Measurements from ENCODE around the gene RNF40.
A peak's percentile ranks its signal among the peaks of the same experiment; 100 is the strongest.

The RNF40 gene

DNA sequence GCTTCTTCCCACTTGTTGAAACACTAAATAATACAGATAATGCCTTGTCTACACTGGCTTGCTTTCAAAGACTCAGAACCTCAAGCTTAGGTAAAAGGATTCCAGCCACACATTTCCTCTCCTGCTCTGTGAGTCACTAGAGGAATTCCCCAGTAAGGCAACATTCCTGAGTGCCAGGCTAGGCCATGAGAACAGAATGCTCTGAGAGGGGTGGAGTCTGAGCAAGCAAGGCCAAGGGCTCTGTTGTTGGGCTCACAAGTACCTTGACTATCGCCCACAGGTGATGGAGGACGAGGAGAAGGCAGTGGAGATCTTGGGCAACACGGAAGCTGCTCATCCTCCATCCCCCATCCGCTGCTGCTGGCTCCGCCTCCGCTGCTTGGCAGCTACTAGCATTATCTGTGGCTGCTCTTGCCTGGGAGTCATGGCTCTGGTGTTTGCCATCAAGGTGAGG is 20.6 kb upstream of the RNF40 start:
- no peak for DNase-seq

DNA sequence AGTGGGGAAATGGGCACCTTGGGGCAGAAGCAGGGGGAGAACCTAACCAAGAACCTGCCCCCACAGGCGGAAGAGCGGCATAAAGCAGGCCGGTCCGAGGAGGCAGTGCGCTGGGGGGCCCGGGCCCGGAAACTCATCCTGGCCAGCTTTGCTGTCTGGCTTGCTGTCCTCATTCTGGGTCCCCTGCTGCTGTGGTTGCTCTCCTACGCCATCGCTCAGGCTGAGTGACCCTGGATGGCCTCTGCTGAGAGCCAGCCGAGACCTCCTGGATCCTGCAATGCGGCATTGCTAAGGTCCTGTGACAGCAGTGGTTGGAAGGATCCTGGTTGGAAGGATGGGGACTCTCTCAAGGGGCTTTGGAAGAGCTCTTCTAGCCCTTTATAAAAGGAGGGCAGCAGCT is 18.4 kb upstream of the RNF40 start:
- no peak for DNase-seq

DNA sequence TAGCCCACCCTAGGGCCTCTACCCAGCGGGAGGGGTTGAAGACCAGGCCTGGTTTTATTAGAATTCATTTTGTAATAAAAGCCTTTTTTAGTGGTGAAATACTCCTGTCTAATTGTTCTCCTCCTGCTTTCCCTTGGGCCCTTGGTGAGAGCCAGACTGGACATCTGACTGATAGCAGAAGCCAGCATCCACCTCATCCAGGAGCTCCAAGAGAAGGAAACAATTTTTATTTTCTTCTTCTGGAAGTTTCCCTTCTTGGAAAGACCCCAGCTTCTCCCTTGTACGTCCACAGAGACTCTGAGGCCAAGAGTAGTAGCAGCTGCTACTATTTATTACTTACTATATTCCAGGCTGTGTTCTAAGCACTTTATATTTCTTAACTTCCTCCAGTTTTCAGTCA is 17.9 kb upstream of the RNF40 start:
- DNase-seq, result no peak

DNA sequence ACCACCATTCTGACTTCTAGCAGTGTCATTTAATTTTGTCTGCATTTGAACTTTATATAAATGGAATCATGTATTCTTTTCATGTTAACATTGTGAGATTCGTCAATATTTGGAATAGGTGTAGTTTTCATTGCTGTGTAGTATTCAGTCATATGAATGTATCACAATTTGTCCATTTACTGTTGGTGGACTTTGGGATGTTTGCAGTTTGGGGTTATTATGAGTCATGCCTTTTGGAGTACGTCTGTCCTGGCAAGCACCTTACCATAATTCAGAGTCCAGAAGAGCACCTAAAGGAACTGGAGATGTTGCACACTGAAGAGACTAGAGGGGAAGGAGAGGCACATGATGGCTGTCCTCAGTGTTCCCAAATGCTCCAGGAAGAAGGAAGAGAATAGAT is 17.0 kb upstream of the RNF40 start:
- no peak for DNase-seq

DNA sequence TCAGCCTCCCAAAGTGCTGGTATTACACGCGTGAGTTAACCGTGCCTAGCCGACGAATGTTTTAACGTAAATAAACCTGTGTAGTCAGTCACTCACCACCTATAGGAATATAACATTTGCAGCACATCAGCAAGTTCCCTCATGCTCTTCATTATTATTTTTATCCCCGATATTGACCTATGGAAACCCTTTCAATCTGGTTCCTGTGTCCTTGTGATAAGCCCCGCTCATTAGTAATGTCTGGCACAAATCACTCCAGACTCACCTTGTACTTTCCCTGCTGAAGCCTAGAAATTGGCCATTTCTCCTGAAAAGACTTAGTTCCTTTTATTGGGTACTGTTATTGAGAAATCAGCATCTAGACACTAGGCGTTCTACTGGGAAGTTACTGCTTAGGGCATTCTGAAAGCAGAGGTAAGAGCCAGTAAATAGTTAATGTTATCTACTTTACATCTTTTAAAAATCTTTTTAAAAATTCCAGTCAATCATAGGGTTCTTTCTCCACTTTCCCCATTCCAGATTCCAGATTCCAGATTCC is 15.4 kb upstream of the RNF40 start:
- no peak for DNase-seq

DNA sequence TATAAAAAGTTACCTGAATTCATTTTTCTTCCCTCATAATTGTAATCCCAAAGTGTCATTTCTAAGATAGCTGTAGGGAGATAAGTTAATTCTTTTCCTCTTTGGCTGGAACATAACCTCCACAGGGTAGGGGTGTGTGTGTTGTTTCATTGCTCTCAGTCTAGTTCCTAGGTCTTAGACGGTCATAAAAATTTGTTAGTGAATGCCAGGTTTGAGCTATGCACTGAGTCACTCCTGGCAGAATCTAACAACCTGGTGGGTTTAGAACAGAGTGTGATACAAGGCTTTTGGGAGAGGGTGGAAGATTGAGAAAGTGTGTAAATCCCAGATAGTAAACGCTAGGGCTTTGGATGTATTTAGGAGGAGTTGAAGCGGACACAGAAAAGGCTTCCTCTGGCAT is 14.8 kb upstream of the RNF40 start:
- no peak for DNase-seq

DNA sequence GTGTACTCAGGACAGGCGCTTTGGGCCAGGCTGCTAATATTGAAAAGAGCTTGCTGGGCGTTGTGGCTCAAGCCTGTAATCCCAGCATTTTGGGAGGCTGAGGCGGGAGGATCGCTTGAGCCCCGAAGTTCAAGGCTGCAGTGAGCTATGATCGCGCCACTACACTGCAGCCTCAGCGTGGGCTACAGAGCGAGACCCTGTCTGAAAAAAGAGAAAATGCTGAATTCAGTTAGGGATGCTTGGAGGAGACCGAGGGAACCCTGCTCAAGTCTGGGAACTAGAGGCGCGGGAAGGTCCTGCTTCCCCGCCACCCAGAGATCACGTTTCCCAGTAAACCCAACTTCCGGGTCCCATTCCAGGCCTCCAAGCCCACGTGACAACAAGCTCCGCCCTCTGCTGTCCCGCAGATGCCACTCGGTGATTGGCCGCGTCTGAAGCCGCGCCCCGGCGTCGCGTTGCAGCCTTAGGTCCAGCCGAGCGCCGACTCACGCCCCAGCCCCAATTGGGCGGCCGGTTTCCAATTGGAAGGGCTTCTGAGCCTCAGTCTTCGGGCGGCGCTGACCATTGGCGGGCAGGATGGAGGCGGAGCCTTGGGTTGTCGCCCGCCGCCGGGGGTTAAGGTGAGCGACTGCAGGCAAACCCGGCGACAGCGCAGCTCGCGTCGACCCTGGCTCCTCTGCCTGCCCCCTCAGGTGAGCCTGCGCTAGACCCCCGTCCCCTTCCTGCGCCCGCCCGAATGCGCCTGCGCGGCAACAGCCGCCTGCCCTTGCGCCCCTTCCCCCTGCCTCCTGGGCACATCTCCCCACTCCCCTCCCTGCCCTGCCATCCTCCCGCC is 14.1 kb upstream of the RNF40 start, which contains the start of gene PHKG2:
Gene PHKG2 (plus strand): TSS at position 627 of the 835 bp plus-strand sequence. CDS start 396 bp downstream, outside the sequence.
- peak; percentile 86 to 87 for DNase-seq

DNA sequence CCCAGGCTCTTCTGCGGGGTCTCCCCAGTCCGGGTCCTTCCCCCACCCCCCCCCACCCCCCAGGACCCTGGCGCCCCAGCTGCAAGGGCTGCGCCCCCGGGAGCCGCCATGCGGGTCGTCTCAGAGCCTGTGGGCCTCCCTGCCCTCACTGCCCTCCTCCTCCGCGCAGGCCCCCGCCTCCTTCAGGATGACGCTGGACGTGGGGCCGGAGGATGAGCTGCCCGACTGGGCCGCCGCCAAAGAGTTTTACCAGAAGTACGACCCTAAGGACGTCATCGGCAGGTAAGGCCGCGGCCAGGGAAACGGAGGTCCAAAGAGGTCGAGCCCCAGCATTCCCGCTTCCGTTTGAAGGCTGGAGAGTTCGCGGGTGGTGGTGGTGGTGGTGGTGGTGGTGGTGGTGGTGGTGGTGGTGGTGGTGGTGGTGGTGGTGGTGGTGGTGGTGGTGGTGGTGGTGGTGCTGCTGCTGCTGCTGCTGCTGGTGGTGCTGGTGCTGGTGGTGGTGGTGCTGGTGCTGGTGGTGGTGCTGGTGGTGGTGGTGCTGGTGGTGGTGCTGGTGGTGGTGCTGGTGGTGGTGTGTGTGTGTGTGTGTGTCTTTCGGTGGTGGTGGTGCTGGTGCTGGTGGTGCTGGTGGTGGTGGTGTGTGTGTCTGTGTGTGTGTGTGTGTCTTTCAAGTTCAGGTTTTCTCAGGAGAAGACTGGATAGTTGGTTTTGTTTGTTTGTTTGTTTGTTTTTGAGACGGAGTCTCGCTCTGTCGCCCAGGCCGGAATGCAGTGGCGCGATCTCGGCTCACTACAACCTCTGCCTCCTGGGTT is 13.3 kb upstream of the RNF40 start:
- DNase-seq, result peak in 1 of 2 donors; percentile 10

DNA sequence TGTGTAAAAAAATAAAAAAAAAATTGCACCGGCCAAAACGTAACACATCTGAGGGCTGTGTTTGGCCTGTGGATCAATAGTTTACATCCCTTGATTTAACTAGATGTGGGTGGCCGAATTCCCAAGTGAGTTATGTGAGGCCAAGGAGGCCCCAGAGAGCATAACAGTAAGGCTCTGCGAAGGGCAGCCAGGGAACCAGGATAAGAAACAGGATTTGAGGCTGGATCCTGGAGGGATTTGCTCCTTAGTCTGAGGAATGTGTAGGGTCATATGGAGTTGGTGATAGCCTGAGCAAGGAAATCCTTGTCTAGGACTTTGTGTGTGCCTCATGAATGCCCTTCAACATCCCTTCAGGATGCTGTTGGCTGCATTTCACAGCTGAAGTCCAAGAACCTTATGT is 11.9 kb upstream of the RNF40 start:
- DNase-seq, result no peak

DNA sequence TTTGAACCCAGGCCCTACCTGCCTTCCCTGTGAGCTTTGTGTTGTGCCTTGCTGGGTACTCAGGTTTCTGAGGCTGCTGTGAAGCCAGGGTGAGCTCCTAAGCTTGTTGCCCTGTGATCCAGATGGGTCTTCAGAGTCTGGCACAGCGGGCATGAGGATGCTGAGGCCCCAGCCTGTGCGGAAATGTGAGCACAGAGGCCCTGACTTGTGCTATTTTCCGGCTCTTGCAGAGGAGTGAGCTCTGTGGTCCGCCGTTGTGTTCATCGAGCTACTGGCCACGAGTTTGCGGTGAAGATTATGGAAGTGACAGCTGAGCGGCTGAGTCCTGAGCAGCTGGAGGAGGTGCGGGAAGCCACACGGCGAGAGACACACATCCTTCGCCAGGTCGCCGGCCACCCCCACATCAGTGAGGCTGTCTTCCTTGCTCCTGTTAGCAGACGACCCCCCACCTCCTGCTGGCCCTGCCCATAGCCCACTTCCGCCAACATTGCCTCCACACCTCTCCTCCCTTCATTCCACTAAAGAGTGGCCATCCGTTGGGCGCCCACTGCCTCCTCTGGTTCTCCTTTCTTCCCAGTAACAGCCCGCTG is 11.2 kb upstream of the RNF40 start:
- no peak for DNase-seq

DNA sequence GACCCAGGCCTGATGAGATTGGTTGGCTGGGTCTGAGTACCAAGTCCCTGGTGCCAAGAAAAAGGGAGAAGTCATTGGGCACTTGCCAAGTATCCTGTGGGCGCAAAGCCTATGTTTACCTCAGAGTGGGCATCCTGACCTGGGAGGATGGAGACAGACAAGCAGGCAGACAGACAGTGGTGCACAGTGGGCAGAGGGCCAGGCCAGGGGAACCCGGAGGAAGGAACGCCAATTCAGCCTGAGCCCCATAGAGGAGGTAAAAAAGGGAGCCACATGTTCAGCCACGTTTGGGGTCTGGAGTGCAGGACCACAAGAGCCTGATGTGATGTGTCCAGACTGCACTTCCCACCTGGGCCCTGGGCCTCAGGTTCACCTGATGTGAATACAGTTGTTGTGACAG is 8.5 kb upstream of the RNF40 start:
- no peak for DNase-seq

DNA sequence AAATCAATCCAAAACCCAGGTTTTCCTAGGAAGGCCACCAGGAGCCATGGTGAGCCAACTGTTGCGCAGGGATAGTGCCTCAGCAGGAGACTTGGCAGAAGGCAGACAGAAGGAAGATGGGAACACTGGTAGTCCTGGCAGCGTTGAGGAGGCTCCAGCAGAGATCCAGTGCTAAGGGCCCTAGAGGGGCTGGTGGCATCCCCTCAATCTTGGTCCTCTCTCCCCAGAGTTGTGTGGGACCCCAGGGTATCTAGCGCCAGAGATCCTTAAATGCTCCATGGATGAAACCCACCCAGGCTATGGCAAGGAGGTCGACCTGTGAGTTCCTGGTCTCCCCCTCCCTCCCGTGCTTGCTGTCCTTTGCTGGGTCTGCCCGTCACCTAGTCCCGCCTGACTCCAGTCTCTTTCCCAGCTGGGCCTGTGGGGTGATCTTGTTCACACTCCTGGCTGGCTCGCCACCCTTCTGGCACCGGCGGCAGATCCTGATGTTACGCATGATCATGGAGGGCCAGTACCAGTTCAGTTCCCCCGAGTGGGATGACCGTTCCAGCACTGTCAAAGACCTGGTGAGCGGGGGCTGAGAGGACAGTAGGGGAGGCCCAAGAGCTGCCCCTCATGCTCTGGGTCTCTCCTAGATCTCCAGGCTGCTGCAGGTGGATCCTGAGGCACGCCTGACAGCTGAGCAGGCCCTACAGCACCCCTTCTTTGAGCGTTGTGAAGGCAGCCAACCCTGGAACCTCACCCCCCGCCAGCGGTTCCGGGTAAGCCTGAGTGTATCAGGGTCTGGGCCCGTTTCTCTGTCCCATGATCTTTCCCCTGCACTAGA is 6.0 kb upstream of the RNF40 start:
- DNase-seq, result no peak

DNA sequence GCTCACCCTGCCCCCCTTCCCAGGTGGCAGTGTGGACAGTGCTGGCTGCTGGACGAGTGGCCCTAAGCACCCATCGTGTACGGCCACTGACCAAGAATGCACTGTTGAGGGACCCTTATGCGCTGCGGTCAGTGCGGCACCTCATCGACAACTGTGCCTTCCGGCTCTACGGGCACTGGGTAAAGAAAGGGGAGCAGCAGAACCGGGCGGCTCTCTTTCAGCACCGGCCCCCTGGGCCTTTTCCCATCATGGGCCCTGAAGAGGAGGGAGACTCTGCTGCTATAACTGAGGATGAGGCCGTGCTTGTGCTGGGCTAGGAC is 5.4 kb upstream of the RNF40 start:
- no peak for DNase-seq

DNA sequence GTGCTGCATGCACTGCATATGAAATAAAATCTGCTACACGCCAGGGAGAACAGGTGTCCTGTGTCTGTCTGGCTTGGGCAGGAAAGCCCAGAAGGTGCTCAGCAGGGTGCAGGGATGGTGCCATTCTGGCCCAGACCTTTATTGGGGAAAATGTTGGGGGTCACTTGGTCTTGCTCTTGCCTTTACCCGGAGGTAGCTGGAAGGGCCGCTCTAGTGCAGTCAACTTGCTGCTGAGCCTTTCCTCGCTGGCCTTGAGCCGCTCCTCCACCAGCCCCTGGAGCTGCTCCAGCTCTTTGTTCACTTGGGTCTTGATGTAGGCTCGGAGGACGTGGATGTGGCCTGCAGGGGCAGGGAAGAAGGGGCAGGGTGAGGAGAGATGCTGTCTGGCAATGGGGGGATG is 4.8 kb upstream of the RNF40 start:
- DNase-seq, result no peak

DNA sequence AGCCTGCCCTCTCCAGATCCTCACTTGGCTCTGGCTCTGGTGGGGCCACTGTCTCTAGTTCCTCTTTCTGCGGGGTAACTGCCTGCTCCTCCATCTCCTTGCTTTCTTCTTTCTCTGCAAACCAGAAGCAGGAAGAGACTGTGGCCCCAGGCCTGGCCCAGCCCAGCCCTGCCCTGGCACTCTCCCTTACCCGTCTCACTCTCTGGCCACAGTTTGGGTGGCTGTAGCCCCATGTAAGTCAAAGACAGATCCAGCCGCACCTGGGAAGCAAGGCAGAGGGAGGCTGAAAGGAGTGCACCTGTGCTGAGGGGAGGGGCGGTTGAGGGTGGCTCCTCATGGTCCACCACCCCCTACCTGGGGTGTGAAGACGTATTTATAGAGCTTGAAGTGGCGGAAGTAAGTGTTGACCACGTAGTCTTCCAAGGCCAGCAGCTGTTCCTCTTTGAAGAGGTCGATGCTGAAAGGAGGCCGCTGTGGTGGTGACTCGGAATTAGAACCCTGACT is 3.1 kb upstream of the RNF40 start:
- no peak for DNase-seq

DNA sequence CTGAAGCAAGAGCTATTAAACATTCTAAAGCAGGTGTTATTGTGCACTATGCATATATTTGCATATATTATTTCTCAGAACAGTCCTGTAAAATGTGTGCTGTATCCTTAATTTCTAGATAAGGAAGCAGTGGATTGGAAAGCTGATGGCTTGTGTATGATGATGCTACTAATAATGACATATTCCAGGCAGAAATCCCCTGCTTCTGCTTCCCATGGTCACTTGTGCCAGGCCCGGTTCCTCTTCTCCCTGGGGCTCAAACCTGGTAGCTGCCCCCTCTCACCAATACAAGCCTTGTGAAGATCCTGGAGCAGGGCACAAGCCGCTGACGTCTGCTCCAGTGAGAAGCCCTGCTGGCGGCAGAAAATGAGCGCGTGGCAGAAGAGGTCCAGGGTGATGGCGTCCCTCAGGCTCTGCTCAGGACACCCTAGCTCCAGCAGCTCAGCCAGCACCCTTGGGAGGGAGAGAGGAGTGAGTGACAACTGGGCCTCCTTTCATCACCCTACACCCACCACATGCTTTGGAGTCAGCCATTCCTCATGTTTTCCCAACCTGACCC is 2.0 kb upstream of the RNF40 start:
- no peak for DNase-seq

DNA sequence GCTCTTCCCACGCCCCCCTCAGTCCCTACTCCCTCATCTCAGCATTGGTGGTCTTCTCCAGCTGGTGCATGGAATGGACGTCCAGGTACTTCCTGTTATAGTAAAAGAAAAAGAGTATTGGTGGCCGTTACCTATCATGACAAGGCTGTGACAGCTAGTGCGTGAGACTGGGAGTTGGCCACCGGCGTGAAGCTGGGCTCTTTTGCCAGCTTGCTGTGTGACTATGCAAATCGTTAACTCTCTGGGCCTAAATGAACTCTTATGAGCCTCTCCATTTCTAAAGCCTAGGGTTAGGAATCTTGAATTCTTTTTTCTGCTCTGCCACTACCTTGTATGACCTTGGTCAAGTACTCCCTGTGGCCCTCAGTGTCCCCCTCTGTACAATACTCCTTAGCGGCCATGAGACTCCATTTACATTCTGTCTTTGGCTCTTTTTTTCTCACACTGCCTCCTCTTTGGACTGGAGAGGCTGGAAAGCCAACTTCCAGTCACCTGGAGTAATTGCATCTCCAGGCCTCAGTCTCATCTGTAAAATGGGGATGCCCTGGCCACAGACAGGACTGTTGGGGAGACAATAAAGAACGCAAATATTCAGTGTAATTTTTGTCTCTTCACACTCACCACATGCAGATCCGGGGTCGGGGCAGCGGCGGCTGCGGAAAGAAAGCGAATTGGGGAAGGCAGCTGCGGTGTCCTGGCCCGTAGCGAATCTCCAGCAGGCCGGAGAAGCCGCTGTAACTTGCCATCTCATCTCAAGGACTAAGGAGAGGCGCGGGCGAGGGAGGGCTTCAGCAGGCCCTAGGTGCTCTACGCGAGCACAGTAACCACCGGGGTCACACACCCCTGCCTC is 1.3 kb upstream of the RNF40 start:
- DNase-seq, result no peak

DNA sequence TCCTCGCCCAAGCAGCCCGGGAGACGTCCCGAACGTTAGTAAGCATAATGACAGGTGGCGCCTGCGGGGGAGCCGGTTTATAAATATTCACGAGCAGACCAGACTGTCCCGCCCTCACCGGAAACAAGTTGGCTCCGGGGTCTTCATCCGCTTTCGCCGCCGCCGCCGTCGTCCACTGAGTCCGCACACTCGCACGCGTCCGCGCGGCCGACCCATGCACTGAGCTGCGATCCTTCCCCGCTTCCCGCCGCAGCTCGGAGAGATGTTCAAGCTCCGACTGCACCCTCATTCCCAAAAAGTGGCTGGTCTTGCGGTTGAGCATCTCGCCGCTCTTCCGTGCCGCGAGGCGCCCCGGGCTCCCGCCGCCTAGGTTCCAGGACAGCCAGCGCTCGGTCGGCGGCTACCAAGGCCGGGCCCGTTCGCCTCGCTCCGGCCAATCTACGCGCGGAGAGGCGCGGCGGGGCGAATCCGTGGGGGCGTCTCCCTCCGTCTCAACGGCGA is 645 bp upstream of the RNF40 start:
- DNase-seq, result peak; percentile 28 to 33

DNA sequence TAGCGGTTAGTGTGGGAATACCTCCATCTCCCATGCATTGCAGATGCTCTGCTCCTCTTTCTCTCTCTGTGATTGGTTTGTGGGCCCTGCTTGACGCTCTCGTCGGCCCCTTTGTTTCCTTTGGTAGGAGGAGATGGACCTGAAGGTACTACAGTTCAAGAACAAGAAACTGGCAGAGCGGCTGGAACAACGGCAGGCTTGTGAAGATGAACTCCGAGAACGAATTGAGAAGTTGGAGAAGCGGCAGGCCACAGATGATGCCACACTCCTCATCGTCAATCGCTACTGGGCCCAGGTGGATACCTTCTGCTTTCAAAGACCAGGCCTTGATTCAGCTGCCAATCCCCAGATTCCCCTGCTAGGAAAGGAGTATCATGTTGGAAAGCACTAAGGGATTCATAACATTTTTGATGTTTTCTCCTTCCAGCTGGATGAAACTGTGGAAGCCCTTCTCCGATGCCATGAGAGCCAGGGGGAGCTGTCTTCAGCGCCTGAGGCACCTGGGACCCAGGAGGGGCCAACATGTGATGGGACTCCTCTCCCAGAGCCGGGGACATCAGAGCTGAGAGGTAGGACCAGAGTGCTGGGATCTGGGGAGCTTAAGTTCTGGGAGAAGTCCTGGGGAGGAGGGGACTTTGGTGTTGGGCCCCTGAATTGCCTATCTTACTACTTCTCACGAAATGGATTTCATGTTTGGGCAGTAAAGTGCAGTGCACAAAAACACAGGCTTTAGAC is 1.0 kb downstream of the RNF40 start:
- no peak for DNase-seq

DNA sequence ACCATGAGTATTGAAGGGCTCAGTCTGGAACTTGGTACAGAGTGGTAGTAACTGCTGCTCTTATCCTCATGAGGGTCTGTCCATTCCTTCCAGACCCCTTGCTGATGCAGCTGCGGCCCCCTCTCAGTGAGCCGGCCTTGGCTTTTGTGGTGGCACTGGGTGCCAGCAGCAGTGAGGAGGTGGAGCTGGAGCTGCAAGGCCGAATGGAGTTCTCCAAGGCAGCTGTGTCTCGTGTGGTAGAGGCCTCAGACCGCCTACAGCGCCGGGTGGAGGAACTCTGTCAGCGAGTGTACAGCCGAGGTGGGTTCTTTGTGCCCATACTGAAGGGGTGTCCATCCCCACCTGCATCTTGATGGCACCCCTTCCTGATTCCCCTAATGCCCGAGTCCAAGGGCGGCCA is 2.0 kb downstream of the RNF40 start:
- no peak for DNase-seq
